ENCODE data around the gene NAXD.

DNA sequence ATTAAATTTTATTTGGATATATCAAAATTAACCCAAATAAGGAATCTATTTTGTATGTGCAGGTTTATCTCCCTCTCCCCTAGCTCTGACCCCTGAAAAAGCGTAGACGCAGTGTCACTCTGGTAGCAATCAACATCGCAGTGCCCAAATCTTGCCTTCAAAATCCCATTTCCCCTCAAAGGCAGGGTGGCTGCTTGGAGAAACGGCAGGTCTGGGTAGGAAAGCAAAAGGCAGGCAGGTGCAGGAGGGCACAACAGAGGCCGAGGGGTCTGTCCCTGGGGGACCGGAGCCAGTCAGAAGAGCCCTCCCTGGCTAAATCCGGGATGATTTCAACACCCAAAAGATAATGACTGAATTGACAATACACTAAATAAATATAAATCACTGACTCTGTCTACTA lies 41.9 kb downstream of the NAXD start:
- TF ChIP-seq, protein P1, sequence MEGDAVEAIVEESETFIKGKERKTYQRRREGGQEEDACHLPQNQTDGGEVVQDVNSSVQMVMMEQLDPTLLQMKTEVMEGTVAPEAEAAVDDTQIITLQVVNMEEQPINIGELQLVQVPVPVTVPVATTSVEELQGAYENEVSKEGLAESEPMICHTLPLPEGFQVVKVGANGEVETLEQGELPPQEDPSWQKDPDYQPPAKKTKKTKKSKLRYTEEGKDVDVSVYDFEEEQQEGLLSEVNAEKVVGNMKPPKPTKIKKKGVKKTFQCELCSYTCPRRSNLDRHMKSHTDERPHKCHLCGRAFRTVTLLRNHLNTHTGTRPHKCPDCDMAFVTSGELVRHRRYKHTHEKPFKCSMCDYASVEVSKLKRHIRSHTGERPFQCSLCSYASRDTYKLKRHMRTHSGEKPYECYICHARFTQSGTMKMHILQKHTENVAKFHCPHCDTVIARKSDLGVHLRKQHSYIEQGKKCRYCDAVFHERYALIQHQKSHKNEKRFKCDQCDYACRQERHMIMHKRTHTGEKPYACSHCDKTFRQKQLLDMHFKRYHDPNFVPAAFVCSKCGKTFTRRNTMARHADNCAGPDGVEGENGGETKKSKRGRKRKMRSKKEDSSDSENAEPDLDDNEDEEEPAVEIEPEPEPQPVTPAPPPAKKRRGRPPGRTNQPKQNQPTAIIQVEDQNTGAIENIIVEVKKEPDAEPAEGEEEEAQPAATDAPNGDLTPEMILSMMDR (IDR thresholded peaks at IDR 0.05 in 2 of 3, conservative IDR thresholded peaks at IDR 0.05 in 1 of 3; ENCODE audit: borderline replicate concordance in 1 of 3, insufficient read depth in 1 of 3, low read depth in 2 of 3, low read length in 2 of 3), result no peak
- TF ChIP-seq POLR2AphosphoS5 (IDR thresholded peaks at IDR 0.05; ENCODE audit: low read depth, low read length) (no peak), MAX (IDR thresholded peaks at IDR 0.05) (no peak), ZNF274 (IDR thresholded peaks at IDR 0.05; ENCODE audit: low read depth, low read length) (no peak)
- TF ChIP-seq, protein P2, sequence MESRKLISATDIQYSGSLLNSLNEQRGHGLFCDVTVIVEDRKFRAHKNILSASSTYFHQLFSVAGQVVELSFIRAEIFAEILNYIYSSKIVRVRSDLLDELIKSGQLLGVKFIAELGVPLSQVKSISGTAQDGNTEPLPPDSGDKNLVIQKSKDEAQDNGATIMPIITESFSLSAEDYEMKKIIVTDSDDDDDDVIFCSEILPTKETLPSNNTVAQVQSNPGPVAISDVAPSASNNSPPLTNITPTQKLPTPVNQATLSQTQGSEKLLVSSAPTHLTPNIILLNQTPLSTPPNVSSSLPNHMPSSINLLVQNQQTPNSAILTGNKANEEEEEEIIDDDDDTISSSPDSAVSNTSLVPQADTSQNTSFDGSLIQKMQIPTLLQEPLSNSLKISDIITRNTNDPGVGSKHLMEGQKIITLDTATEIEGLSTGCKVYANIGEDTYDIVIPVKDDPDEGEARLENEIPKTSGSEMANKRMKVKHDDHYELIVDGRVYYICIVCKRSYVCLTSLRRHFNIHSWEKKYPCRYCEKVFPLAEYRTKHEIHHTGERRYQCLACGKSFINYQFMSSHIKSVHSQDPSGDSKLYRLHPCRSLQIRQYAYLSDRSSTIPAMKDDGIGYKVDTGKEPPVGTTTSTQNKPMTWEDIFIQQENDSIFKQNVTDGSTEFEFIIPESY (IDR thresholded peaks at IDR 0.05; ENCODE audit: extremely low read depth, insufficient replicate concordance, low read length), result no peak

Data from HCT116 (cell line).